Pancreas (tissue), 10 donors: ENCODE data around the gene SOD3. TPM values are rescaled to one million over a fixed set of nuclear protein-coding genes. Genes with fewer than 3 reads are reported as not detected.

Experiments
- ATAC-seq, 4 donors: fragments of 200-7000 bp; cut with Tn5 transposase; one replicate each; pipeline versions ENCODE4 v1.8.0 to v1.9.1; 2020; ENCODE audit warnings: mild to moderate bottlenecking in 4 of 4, moderate library complexity in 4 of 4
- DNase-seq, 6 donors: peaks; one replicate each; pipeline ENCODE4 v3.0.0-alpha.2; 2020
- FAIRE-seq: peaks from 2 replicates; lab custom pipeline; 2012; peaks lifted over from hg19 to GRCh38; lab: Jason Lieb, UNC
- H3K27ac ChIP-seq, 4 donors: fragments of 200-600 bp; sonication (generic); 1 replicate in 3 of 4; 2 replicates in 1 of 4; pipeline versions ENCODE4 v1.5.0 to v1.8.0; 2020
- H3K27me3 ChIP-seq, 4 donors: fragments of 200-600 bp; one replicate each; pipeline ENCODE4 v1.8.0; 2021
- H3K36me3 ChIP-seq, 3 donors: fragments of 200-600 bp; sonication (generic) in 1 of 3; one replicate each; pipeline versions ENCODE4 v1.5.0 to v1.8.0; 2020 to 2021
- H3K4me1 ChIP-seq, 3 donors: fragments of 200-600 bp; one replicate each; pipeline ENCODE4 v1.8.0; 2021
- H3K4me3 ChIP-seq, 4 donors: fragments of 200-600 bp; sonication (generic) in 2 of 4; one replicate each; pipeline versions ENCODE4 v1.5.0 to v1.8.0; 2020 to 2021
- H3K9me3 ChIP-seq, 4 donors: fragments of 200-600 bp; one replicate each; pipeline ENCODE4 v1.8.0; 2021
- WGBS, 2 donors: extraction: QIAGEN DNeasy Blood & Tissue Kit; methylation state at CpG; one replicate each; pipeline ENCODE4 v1.1.7; 2013; 5-methylcytosine and 5-hydroxymethylcytosine counted together
- intact Hi-C, 3 donors: fragments of 100-400 bp; cut with DNase I; formaldehyde crosslinking; loops; one replicate each; pipeline versions ENCODE4 v1.11.1 to v1.14.2; 2022
- polyA plus RNA-seq, 2 donors: library from polyadenylated mRNA; stranded (reverse); fragments of 200-250 nt; gene quantifications; one replicate each; pipeline ENCODE4 v1.2.3, GENCODE V29; 2013
- total RNA-seq, 6 donors: library from RNA; stranded (reverse); fragmentation: NEBNext Ultra II Directional in 4 of 6; extraction: Animal tissue kit (Norgen Biotek cat#: 25700) in 4 of 6; gene quantifications; one replicate each; pipeline versions ENCODE4 v1.2.1 to v1.2.4, GENCODE V29; 2021 to 2023
- TF ChIP-seq, protein P1 (sequence below), 4 donors: fragments of 200-600 bp; sonication (generic) in 3 of 4; IDR thresholded peaks; one replicate each; pipeline versions ENCODE4 v1.5.0 to v1.8.0; 2021; ENCODE audit warnings: antibody characterized with exemption in 4 of 4
- donor health status: healthy with polysubstance abuse.
- donor health status: DM: no; HTN: no; CAD: no; lungs with moderate emphysema.
- donor health status: DM: no; HTN: no; CAD: no.
- donor health status: control.
- donor health status: control.
- donor health status: Bipolar disorder and iron deficiency.
- donor health status: DM: yes; HTN: yes; CAD: no.
- donor health status: DM: no; HTN: no; CAD: no.
- donor health status: DM: no; HTN: no; CAD: no.
- donor health status: DM: yes; HTN: yes; CAD: no.

Gene SOD3
- total and polyA plus RNA-seq, 8 donors = 21.2 to 43.9 (median 37.2) TPM

GRCh38 chr4:24791043-24791442 lies 4.3 kb upstream of the SOD3 start:
- no peak for DNase-seq
- no peak for ATAC-seq
- Histone ChIP-seq H3K27me3 (no peaks in the 10 kb centered on the region), H3K9me3 (no peaks in the 10 kb centered on the region), H3K27ac (no peak overlapping the region), H3K4me3 (no peak overlapping the region), H3K4me1 (peaks cover 0 to 6% (median 0%) of the 10 kb centered on the region in 3 donors), H3K36me3 (no peaks in the 10 kb centered on the region)
- no peak for FAIRE-seq
- TF ChIP-seq, protein P1, sequence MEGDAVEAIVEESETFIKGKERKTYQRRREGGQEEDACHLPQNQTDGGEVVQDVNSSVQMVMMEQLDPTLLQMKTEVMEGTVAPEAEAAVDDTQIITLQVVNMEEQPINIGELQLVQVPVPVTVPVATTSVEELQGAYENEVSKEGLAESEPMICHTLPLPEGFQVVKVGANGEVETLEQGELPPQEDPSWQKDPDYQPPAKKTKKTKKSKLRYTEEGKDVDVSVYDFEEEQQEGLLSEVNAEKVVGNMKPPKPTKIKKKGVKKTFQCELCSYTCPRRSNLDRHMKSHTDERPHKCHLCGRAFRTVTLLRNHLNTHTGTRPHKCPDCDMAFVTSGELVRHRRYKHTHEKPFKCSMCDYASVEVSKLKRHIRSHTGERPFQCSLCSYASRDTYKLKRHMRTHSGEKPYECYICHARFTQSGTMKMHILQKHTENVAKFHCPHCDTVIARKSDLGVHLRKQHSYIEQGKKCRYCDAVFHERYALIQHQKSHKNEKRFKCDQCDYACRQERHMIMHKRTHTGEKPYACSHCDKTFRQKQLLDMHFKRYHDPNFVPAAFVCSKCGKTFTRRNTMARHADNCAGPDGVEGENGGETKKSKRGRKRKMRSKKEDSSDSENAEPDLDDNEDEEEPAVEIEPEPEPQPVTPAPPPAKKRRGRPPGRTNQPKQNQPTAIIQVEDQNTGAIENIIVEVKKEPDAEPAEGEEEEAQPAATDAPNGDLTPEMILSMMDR (IDR thresholded peaks at IDR 0.05) = no peak
- intact Hi-C loops = no loop called here

DNA sequence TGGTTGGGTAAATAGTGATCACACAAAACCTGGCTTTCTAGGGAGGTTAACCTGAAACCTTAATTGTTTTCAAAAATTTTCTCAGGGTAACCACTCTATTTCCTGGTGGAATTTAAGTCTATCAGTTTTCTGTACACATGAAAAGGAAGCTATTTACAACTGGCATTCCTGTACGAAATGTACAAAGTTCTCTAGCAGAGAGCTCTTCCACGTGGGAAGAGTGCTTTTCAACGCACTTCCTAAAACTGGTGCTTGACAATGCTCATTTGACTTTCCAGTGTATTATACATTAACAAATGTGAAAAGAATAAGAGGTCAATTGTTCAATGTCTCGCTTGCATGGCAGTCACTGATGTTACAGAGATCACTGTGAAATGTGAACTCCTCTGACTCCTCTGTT lies 2.8 kb upstream of the SOD3 start:
- WGBS, 2 donors = 34 to 49% methylated on average over 4 of the region's 4 CpGs
- H3K27ac ChIP-seq = peak overlapping the region in 3 of 4 donors; percentile 12 to 42 (median 34)
- H3K27me3 ChIP-seq = no peaks in the 10 kb centered on the region
- H3K9me3 ChIP-seq = no peaks in the 10 kb centered on the region
- FAIRE-seq = no peak
- peaks cover 0 to 6% (median 0%) of the 10 kb centered on the region in 3 donors for H3K4me1 ChIP-seq
- no peak overlapping the region for H3K4me3 ChIP-seq
- no peaks in the 10 kb centered on the region for H3K36me3 ChIP-seq
- TF ChIP-seq, protein P1 (IDR thresholded peaks at IDR 0.05) = no peak
- ATAC-seq = peak in 1 of 4 donors; percentile 24
- intact Hi-C loops = no loop called here
- DNase-seq = no peak

GRCh38 chr4:24793219-24794005 lies 2.0 kb upstream of the SOD3 start:
- intact Hi-C loops = no loop called here
- WGBS, 2 donors = 77 to 80% methylated on average over 8 of the region's 8 CpGs
- Histone ChIP-seq H3K36me3 (no peaks in the 10 kb centered on the region), H3K4me1 (peaks cover 0 to 6% (median 0%) of the 10 kb centered on the region in 3 donors), H3K27ac (no peak overlapping the region), H3K4me3 (no peak overlapping the region), H3K9me3 (no peaks in the 10 kb centered on the region), H3K27me3 (no peaks in the 10 kb centered on the region)
- DNase-seq = no peak
- TF ChIP-seq, protein P1 (IDR thresholded peaks at IDR 0.05) = no peak
- no peak for FAIRE-seq
- no peak for ATAC-seq

DNA sequence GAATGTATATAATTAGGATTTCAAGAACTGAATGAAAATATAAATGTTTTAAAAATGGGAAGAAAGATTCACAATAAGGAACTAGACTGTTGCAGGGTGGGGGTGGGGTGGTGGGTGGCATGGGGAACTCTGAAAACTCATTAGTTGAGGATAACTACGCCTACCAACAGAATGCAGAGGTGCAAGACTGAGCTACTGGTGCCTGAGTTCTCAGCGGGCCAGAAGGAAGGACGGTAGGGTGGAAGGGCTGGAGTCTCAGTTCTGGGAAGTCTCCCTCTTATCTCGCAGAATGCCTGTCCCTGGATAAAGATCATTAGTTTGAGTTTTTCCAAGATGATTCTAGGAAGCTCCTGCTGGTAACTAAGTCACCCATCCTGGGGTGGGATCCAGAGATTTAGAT lies 1.3 kb upstream of the SOD3 start:
- Histone ChIP-seq H3K27me3 (no peaks in the 10 kb centered on the region), H3K36me3 (no peaks in the 10 kb centered on the region), H3K4me3 (no peak overlapping the region), H3K9me3 (no peaks in the 10 kb centered on the region), H3K27ac (peak overlapping the region; percentile 58 to 78 (median 66)), H3K4me1 (peaks cover 0 to 6% (median 0%) of the 10 kb centered on the region in 3 donors)
- 77 to 82% methylated on average over 4 of the region's 4 CpGs for WGBS, 2 donors
- DNase-seq = no peak
- ATAC-seq = no peak
- intact Hi-C loops = no loop called here
- FAIRE-seq = no peak
- TF ChIP-seq, protein P1 (IDR thresholded peaks at IDR 0.05) = no peak

GRCh38 chr4:24794480-24794879 lies 893 bp upstream of the SOD3 start:
- 62 to 64% methylated on average over 10 of the region's 10 CpGs for WGBS, 2 donors
- peak in 2 of 4 donors; percentile 1 to 24 for ATAC-seq
- Histone ChIP-seq H3K27ac (peak overlapping the region; percentile 58 to 78 (median 66)), H3K4me1 (peaks cover 0 to 6% (median 0%) of the 10 kb centered on the region in 3 donors), H3K36me3 (no peaks in the 10 kb centered on the region), H3K9me3 (no peaks in the 10 kb centered on the region), H3K4me3 (peak overlapping the region in 1 of 4 donors; percentile 37), H3K27me3 (no peaks in the 10 kb centered on the region)
- TF ChIP-seq, protein P1 (IDR thresholded peaks at IDR 0.05) = no peak
- no peak for FAIRE-seq
- DNase-seq = peak in 2 of 6 donors; percentile 12 to 24
- intact Hi-C loops = no loop called here
